Activated T-cell treated with anti-CD3 and anti-CD28 coated beads for 1 hour (primary cell): ENCODE measurements around the gene TRIM41.
"Not testable (repeated sequence)": the region's sequence is repeated elsewhere in the genome, so short reads cannot be mapped to it uniquely, and the experiment has no call there.

Experiments
- DNase-seq: peaks from one replicate; pipeline ENCODE4 v3.0.0-alpha.2; 2020; ENCODE audit warnings: low read depth

Gene TRIM41

GRCh38 chr5:181223058-181223728 is at the start of gene TRIM41:
Gene TRIM41 (plus strand): TSS chr5:181223281. CDS start chr5:181224000, 719 bp downstream.
- peak; percentile 96 for DNase-seq

DNA sequence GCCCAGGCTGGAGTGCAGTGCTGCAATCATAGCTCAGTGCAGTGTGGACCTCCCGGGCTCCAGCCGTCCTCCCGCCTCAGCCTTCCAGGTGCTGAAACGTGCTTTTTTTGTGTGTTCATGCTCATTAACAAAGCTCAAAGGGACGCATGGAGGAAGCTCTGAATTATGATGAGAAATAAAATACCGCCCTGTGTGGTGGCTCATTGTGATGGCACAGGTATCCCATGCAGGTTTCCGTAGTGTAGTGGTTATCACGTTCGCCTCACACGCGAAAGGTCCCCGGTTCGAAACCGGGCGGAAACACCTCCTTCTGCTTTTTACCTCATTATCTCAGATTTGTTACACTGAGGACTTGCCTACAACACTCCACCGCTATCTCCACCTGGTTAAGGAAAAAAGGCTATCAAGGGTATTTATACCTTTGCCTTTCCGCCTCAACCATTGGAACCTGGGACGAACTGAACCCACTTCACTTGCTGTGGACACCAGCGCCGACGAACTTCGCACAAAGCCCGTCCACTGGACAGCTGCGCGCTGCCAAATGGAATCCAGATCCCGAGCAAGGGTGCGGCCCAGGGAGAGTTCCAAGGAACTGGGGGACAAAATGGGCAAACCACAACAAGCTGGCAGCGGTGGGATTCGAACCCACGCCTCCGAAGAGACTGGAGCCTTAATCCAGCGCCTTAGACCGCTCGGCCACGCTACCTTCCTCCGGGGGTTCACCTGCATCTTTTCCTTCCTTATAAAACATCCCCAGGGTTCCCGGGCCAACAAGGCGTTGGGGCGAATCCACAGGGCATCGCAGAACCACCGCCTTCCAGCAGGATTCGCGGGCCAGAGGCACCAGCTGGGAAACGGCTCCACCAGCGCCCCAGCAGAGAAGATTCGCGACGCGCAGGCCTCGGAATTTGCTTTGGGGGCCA is 49.4 kb upstream of the TRIM41 start:
- DNase-seq: peak; percentile 33

DNA sequence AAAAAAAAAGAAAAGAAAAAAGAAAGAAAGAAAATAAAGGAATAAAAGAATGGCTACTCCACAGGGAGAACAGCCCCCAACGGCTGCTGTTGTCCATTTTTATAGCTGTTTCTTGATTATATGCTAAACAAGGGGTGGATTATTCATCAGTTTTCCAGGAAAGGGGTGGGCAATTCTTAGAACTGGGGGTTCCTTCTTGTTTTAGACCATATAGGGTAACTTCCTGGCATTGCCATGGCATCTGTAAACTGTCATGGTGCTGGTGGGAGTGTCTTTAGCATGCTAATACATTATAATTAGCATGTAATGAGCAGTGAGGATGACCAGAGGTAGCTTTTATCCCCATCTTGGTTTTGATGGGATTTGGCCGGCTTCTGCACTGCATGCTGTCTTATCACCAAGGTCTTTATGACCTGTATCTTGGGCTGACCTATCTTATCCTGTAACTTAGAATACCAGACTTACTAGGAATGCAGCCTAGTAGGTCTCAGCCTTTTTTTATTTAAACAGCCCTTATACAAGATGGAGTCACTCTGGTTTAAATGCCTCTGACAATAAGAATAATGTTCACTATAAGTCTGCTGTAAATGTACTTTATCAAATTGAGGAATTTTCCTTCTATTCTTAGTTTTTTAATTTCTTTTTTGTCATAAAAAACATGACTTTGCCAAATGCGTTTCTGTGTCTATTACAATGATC is 46.7 kb upstream of the TRIM41 start:
- no peak for DNase-seq

GRCh38 chr5:181177559-181177958 is 45.5 kb upstream of the TRIM41 start:
- DNase-seq: not testable (repeated sequence)

GRCh38 chr5:181181650-181182565 is 41.2 kb upstream of the TRIM41 start:
- no peak for DNase-seq

DNA sequence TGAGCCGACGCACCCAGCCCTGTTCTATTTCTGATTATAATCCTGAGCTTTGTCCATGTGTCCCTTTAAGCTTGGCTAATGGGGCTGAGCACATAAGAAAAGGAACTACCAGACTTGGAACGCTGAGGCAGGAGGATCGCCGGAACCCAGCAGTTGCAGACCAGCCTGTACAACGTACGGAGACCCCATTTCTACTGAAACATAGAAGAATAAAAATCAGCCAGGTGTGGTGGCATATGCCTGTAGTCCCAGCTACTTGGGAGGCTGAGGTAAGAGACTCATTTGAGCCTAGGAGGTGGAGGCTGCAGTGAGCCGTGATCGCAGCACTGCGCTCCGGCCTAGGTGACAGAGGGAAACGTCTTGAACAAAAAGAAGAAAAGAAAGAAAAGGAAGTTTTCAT is 40.4 kb upstream of the TRIM41 start:
- no peak for DNase-seq

DNA sequence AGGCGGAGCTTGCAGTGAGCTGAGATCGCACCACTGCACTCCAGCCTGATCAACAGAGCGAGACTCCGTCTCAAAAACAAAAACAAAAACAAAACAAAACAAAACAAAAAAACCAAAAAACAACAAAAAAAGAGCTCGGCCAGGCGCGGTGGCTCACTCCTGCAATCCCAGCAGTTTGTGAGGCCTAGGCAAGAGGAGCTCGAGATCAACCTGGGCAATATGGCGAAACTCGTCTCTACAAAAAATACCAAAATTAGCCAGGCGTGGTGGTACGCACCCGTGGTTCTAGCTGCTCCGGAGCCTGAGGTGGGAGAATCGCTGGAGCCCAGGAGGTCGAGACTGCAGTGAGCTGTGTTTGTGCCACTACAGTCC is 38.2 kb upstream of the TRIM41 start:
- no peak for DNase-seq

- DNase-seq: no peak
These were observed 37.5 kb upstream of the TRIM41 start for GRCh38 chr5:181185560-181185959.

DNA sequence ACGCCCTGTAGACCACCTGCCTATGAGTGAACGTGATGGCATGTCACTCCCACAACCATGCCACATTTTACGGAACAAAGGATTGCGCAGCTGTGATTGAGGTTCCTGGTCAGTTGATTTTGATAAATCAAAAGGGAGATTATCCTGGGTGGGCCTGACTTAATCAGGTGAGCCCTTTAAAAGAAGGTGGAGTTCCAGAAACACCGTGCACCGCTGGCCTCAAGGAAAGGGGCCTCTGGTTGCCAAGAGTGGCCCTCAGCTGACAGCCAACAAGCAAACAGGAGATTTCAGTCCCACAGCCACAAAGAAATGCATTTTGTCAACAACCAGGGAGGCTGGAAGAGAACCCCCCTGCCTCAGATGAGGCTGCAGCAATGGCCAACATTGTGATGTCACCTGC is 37.1 kb upstream of the TRIM41 start:
- DNase-seq: no peak

DNA sequence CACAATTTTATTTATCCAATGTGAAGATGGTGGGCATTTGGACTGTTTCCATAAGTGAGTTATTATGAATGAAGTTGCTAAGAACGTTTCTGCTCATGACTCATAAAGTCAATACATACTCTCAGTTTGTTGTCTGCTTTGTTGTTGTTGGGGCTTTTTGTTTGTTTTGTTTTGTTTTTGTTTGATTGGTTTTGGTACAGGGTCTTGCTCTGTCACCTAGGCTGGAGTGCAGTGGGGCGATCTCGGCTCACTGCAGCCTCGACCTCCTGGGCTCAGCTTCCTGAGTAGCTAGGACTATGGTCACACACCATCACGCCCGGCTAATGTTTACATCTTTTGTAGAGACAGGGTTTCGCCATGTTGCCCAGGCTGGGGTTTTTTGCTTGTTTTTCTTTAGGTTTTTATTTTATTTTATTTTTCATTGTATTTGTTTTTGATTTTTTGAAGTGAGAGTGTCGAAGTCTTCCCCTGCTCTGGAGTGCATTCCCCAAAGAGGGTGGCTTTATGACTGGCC is 36.0 kb upstream of the TRIM41 start:
- no peak for DNase-seq

DNA sequence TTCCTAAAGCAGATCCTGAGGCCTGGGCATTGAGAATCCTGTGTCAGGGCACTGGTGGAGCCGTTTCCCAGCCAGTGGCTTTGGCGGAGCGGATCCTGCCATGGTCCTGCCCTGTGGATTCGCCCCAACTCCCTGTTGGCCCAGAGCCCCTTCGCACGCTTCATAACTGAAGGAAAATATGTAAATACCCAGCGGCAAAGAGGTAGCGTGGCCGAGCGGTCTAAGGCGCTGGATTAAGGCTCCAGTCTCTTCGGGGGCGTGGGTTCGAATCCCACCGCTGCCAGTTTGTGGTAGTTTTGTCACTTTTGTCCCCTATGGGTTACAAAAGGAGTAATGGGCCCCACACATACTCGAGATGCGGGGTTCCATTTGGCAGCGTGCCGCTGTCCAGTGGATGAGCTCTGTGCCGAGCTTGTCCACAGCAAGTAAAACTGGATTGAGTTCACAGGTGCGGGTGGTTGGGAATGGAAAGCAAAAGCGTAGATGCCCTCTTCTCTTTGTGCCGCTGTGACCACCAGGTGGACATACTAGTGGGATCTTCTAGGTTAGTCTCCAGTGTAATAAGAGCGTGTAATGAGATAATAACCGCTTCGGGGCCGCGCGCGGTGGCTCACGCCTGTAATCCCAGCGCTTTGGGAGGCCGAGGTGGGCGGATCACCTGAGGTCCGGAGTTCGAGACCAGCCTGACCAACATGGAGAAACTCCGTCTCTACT is 35.4 kb upstream of the TRIM41 start:
- no peak for DNase-seq

DNA sequence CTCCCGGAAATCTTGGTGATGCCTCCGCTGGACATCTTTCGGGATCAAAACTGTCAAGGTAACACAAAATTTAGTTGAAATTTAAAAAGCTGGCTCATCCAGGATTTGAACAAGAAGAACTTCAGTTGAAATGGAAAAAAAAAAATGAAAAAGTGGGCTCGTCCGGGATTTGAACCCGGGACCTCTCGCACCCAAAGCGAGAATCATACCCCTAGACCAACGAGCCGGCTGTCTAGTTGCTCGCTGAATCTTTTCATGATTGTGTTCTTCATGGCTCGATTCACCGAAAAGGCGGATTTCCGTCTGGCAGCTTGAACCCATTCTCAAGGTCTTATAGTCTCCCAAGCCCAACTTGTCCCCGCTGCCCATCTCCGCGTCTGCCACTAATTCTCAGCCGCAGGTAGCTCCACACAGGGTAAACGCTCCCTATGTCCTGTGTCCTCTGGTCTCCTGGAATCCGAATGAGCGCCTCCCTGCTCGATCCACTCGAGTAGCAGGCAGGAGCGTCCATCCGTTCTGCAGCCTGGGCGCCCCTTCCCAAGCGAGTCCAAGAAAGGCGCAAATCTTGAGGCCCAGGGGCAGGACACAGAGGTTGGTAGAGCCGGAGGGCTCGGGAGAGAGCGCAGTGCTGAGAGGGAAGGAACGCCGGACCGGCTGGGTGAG is 34.2 kb upstream of the TRIM41 start:
- DNase-seq: peak; percentile 77

- DNase-seq: no peak
These were observed 33.6 kb upstream of the TRIM41 start for GRCh38 chr5:181189363-181189961.

DNA sequence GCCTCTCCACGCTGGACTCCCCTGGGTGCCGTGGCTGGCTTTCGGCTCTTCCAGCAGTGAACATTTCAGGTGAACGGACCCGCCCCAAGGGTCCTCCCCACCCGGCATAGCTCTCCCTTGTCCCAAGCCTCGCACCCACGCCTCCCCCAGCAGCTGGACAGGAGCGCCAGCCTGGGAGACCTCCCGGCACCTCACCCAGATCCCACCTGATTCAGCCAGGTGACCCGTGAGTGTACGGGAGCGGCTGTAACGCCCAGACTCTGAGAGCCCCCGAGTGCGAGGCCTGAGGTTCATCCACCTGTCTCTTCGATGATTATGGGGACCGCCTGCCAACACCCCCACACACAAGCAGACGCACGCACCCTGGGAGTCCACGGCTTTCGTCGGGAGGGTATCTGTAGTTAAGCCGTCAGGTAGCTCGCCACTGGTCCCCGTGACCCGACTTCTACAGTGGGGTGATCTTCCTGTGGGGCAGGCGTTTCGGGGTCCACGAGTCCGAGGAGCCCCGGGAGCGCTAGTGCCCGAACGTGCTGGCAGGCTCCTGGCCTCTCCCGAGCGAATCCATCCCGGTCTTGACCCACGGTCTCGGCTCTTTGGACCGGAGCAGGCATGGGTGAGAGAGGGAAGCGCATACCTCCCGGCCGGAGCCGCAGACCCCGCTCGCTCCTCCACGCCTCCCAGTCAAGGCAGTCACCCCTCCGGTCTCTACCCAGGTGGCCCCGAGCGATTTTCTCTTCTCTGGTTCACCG is 32.9 kb upstream of the TRIM41 start:
- no peak for DNase-seq

- no peak for DNase-seq
These were observed 32.2 kb upstream of the TRIM41 start for GRCh38 chr5:181190711-181191525.

DNA sequence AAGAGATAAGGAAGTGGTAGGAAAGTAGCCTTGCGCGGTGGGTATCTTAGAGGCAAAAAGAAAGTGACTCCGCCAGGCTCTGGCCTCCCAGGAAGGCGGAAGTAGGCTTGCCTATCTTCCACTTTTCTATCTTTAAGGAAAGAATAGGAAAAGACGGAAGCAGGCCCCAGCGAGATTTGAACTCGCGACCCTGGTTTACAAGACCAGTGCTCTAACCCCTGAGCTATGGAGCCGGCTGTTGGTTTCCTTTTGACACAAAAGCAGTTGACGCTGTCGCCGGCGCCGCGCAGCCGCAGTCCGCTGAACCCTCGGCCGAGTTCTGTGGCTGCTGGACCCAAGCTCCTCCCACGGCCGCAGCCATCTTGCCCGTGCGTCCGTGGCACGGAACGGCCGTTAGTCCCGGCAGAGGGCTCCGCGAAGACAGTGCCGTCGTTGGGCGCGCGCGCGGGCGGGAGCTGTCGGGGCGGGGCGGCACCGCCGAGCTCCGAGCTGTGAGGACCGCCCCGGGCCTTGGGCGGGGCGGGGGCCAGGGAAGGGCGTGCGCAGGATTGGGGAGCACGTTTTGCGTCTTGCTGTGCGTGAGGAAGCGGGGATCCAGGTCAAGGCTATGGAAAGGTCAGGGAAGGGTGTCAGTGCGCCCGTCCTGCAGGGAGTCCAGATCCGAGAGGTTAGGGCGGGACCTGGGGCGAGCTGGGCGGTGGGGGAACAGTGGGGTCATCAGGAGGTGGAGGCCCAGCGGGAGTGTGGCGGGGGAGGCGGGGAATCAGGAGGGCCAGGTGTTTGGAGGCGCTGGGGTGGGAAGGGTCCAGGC is 31.4 kb upstream of the TRIM41 start:
- peak; percentile 94 for DNase-seq

GRCh38 chr5:181192337-181193046 is 30.6 kb upstream of the TRIM41 start:
- DNase-seq: no peak
